ENCODE results near the gene RSRC2.
"Not testable (repeated sequence)": the region's sequence is repeated elsewhere in the genome, so short reads cannot be mapped to it uniquely, and the experiment has no call there.

The RSRC2 gene

GRCh38 chr12:122517877-122518276, 8.9 kb downstream of the RSRC2 start:
- DNase-seq = no peak

GRCh38 chr12:122516544-122517361, 10.0 kb downstream of the RSRC2 start:
- no peak for DNase-seq

GRCh38 chr12:122515275-122515674, 11.5 kb downstream of the RSRC2 start:
- no peak for DNase-seq

GRCh38 chr12:122513660-122514059, 13.1 kb downstream of the RSRC2 start:
- no peak for DNase-seq

- DNase-seq = not testable (repeated sequence)
Measured at GRCh38 chr12:122513028-122513427, 13.7 kb downstream of the RSRC2 start.

- DNase-seq = no peak
Measured at GRCh38 chr12:122508163-122508562, 18.6 kb downstream of the RSRC2 start.

GRCh38 chr12:122506393-122506938, 20.3 kb downstream of the RSRC2 start:
- DNase-seq = no peak

GRCh38 chr12:122505419-122506051, 21.2 kb downstream of the RSRC2 start:
- peak in 1 of 4 experiments; percentile 16 for DNase-seq

GRCh38 chr12:122503783-122504590, 22.7 kb downstream of the RSRC2 start:
- no peak for DNase-seq

GRCh38 chr12:122503147-122503751, 23.5 kb downstream of the RSRC2 start:
- DNase-seq = no peak

GRCh38 chr12:122501489-122501989, 25.2 kb downstream of the RSRC2 start:
- DNase-seq = peak; percentile 70 to 88 (median 78)

GRCh38 chr12:122500685-122501488, 25.8 kb downstream of the RSRC2 start, which contains the start of gene ZCCHC8:
ZCCHC8 (minus strand) TSS chr12:122500932; CDS start chr12:122500840, 92 bp downstream.
- peak; percentile 99 for DNase-seq

- DNase-seq = peak; percentile 42 to 69 (median 60)
Measured at GRCh38 chr12:122499991-122500684, 26.6 kb downstream of the RSRC2 start.

- no peak for DNase-seq
Measured at GRCh38 chr12:122495258-122495657, 31.5 kb downstream of the RSRC2 start.

GRCh38 chr12:122493222-122493621, 33.5 kb downstream of the RSRC2 start:
- DNase-seq = not testable (repeated sequence)

- no peak for DNase-seq
Measured at GRCh38 chr12:122491991-122492390, 34.7 kb downstream of the RSRC2 start.

- DNase-seq = no peak
Measured at GRCh38 chr12:122489038-122489437, 37.7 kb downstream of the RSRC2 start.

- DNase-seq = not testable (repeated sequence)
Measured at GRCh38 chr12:122487807-122488206, 38.9 kb downstream of the RSRC2 start.

GRCh38 chr12:122486805-122487426, 39.8 kb downstream of the RSRC2 start:
- no peak for DNase-seq

- DNase-seq = not testable (repeated sequence)
Measured at GRCh38 chr12:122486360-122486759, 40.4 kb downstream of the RSRC2 start.
